Muscle layer of colon (tissue), 2 donors: ENCODE results near the gene DPP9.

Source experiments
- H3K27ac ChIP-seq: one replicate; pipeline ENCODE4 v1.7.0; 2013; ENCODE audit warnings: low read depth, mild to moderate bottlenecking, low read length, moderate library complexity
- H3K27me3 ChIP-seq, 2 donors: one replicate each; pipeline ENCODE4 v1.7.0; 2013; ENCODE audit warnings: low read length in 2 of 2, mild to moderate bottlenecking in 2 of 2; ENCODE audit not compliant: insufficient read depth in 2 of 2, control insufficient read depth in 1 of 2
- H3K36me3 ChIP-seq: one replicate; pipeline ENCODE4 v1.7.0; 2013; ENCODE audit warnings: mild to moderate bottlenecking, low read length; ENCODE audit not compliant: insufficient read depth
- H3K4me1 ChIP-seq: one replicate; pipeline ENCODE4 v1.7.0; 2013; ENCODE audit warnings: mild to moderate bottlenecking, low read length; ENCODE audit not compliant: insufficient read depth
- H3K4me3 ChIP-seq, 2 donors: one replicate each; pipeline ENCODE4 v1.7.0; 2013; ENCODE audit warnings: low read length in 2 of 2, low read depth in 1 of 2, mild to moderate bottlenecking in 1 of 2, moderate library complexity in 1 of 2
- H3K9ac ChIP-seq: one replicate; pipeline ENCODE4 v1.7.0; 2013; ENCODE audit warnings: low read length
- H3K9me3 ChIP-seq: one replicate; pipeline ENCODE4 v1.7.0; 2013; ENCODE audit warnings: mild to moderate bottlenecking, low read length
- donor health status: abdominal sarcoma.
- donor health status: Adenocarcinoma of cecum.

Gene DPP9

GRCh38 chr19:4705413-4706131 is 18.1 kb downstream of the DPP9 start:
- Histone ChIP-seq H3K9me3 (no peaks in the 10 kb centered on the region), H3K27ac (no peak overlapping the region), H3K27me3 (no peaks in the 10 kb centered on the region), H3K9ac (no peak overlapping the region), H3K4me3 (no peak overlapping the region), H3K4me1 (peaks cover 19% of the 10 kb centered on the region), H3K36me3 (peaks cover 40% of the 10 kb centered on the region)

GRCh38 chr19:4704317-4704673 is 19.3 kb downstream of the DPP9 start:
- Histone ChIP-seq H3K9me3 (no peaks in the 10 kb centered on the region), H3K9ac (no peak overlapping the region), H3K4me3 (no peak overlapping the region), H3K27ac (no peak overlapping the region), H3K36me3 (peaks cover 39% of the 10 kb centered on the region), H3K4me1 (peaks cover 19% of the 10 kb centered on the region), H3K27me3 (no peaks in the 10 kb centered on the region)

- H3K27ac ChIP-seq, result no peak overlapping the region
- peaks cover 39% of the 10 kb centered on the region for H3K36me3 ChIP-seq
- H3K9ac ChIP-seq, result no peak overlapping the region
- no peaks in the 10 kb centered on the region for H3K27me3 ChIP-seq
- no peaks in the 10 kb centered on the region for H3K9me3 ChIP-seq
- no peak overlapping the region for H3K4me3 ChIP-seq
- H3K4me1 ChIP-seq, result peaks cover 19% of the 10 kb centered on the region
Observed at GRCh38 chr19:4703671-4704316, 19.8 kb downstream of the DPP9 start.

- Histone ChIP-seq H3K27ac (no peak overlapping the region), H3K9ac (no peak overlapping the region), H3K27me3 (no peaks in the 10 kb centered on the region), H3K36me3 (peaks cover 40% of the 10 kb centered on the region), H3K4me3 (no peak overlapping the region), H3K4me1 (peaks cover 11% of the 10 kb centered on the region), H3K9me3 (no peaks in the 10 kb centered on the region)
Observed at GRCh38 chr19:4702764-4703163, 20.9 kb downstream of the DPP9 start.

- Histone ChIP-seq H3K9me3 (no peaks in the 10 kb centered on the region), H3K4me3 (no peak overlapping the region), H3K36me3 (peaks cover 52% of the 10 kb centered on the region), H3K9ac (no peak overlapping the region), H3K27me3 (no peaks in the 10 kb centered on the region), H3K4me1 (no peaks in the 10 kb centered on the region), H3K27ac (no peak overlapping the region)
Observed at GRCh38 chr19:4701557-4701956, 22.1 kb downstream of the DPP9 start.

GRCh38 chr19:4700693-4700970 is 23.0 kb downstream of the DPP9 start:
- peaks cover 54% of the 10 kb centered on the region for H3K36me3 ChIP-seq
- no peak overlapping the region for H3K4me3 ChIP-seq
- no peak overlapping the region for H3K9ac ChIP-seq
- H3K27me3 ChIP-seq, result no peaks in the 10 kb centered on the region
- H3K9me3 ChIP-seq, result no peaks in the 10 kb centered on the region
- H3K27ac ChIP-seq, result no peak overlapping the region
- H3K4me1 ChIP-seq, result no peaks in the 10 kb centered on the region

GRCh38 chr19:4699826-4700692 is 23.6 kb downstream of the DPP9 start:
- H3K4me3 ChIP-seq, result no peak overlapping the region

GRCh38 chr19:4697304-4697703 is 26.3 kb downstream of the DPP9 start:
- Histone ChIP-seq H3K27me3 (no peaks in the 10 kb centered on the region), H3K9ac (no peak overlapping the region), H3K4me1 (peaks cover 5% of the 10 kb centered on the region), H3K4me3 (no peak overlapping the region), H3K9me3 (no peaks in the 10 kb centered on the region), H3K36me3 (peaks cover 71% of the 10 kb centered on the region), H3K27ac (no peak overlapping the region)

More at GRCh38 chr19:4699826-4700692, 23.6 kb downstream of the DPP9 start:
- Histone ChIP-seq H3K9me3 (no peaks in the 10 kb centered on the region), H3K27ac (no peak overlapping the region), H3K4me1 (peaks cover 2% of the 10 kb centered on the region), H3K27me3 (no peaks in the 10 kb centered on the region), H3K36me3 (peaks cover 59% of the 10 kb centered on the region), H3K9ac (no peak overlapping the region)

- peaks cover 5% of the 10 kb centered on the region for H3K4me1 ChIP-seq
- H3K27me3 ChIP-seq, result no peaks in the 10 kb centered on the region
- no peaks in the 10 kb centered on the region for H3K9me3 ChIP-seq
- peaks cover 63% of the 10 kb centered on the region for H3K36me3 ChIP-seq
- no peak overlapping the region for H3K27ac ChIP-seq
- H3K4me3 ChIP-seq, result no peak overlapping the region
- H3K9ac ChIP-seq, result no peak overlapping the region
Observed at GRCh38 chr19:4695224-4695731, 28.4 kb downstream of the DPP9 start.

GRCh38 chr19:4694211-4694987 is 29.2 kb downstream of the DPP9 start:
- H3K4me1 ChIP-seq, result peaks cover 5% of the 10 kb centered on the region
- no peak overlapping the region for H3K27ac ChIP-seq
- no peaks in the 10 kb centered on the region for H3K9me3 ChIP-seq
- H3K9ac ChIP-seq, result no peak overlapping the region
- no peak overlapping the region for H3K4me3 ChIP-seq
- no peaks in the 10 kb centered on the region for H3K27me3 ChIP-seq
- peaks cover 63% of the 10 kb centered on the region for H3K36me3 ChIP-seq
